GM10248 (cell line): ENCODE measurements around the gene MGAT1.

ENCODE experiments used
- CTCF ChIA-PET: fragments of 300-600 bp; sonication (Branson Sonifier 250); formaldehyde crosslinking; extraction: SDS; loops from one replicate; lab custom pipeline; 2021; ENCODE audit warnings: antibody characterized with exemption; lab: Yijun Ruan, JAX
- POLR2A ChIA-PET: fragments of 350-650 bp; sonication (Branson Sonifier 250); formaldehyde crosslinking; extraction: SDS; loops from one replicate; lab custom pipeline; 2020; ENCODE audit warnings: antibody characterized with exemption; lab: Yijun Ruan, JAX
- DNase-seq: peaks from one replicate; pipeline ENCODE4 v3.0.0; 2012; ENCODE audit errors: extremely low spot score
- TF ChIP-seq, protein P1 (sequence below): IDR thresholded peaks from 2 replicates; pipeline ENCODE4 v1.5.1; 2012; ENCODE audit warnings: mild to moderate bottlenecking, low read depth; ENCODE audit errors: extremely low read depth, missing control alignments, control extremely low read depth

MGAT1 gene

DNA sequence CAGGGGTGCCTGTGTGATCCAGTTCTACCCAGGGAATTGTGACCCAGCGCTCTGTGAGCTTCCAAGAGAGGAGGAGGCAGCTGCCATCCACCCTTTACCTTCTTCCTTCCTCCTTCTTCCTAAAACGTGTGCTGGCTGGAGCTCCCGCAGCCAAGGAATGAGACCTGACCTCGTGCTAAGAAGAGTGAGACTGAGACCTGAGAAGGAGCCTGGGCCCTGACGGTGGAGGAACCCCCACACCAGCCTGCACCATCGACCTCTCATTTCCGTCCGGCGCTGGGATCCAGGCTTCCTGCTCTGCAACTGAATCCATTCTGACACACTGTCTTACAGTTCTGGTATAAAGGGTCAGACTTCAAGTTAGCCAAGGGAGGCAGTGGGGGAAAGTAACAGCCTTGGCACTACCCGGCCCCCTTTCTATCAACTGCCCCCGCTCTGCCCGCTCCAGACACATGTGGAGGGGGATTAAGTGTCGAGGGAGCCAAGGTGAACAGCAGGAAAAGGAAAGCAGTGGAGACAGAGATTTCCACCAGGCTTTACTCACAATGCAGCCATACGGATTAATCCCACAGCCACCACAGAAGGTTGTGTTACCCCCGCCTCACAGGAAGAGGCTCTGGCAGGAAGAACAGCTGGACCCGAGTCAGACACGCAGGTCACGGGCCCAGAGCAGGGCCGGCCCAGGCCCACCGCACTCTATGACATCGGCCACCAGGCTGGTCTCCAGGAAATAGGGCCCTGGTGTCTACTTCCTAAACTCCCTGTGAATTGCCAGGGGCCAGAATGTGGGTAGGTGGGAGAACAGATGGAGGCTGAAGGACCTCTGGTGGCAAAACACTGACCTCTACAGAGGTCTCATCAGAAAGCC lies 15.8 kb downstream of the MGAT1 start:
- ChIA-PET POLR2A (no interaction called here), CTCF (interaction anchor here (1.1 to 2.7 kb wide), 4 partner anchors 9 to 397 kb away, joined by 3 to 13 read pairs (median 4); no protein-coding TSS in a partner anchor)
- no peak for DNase-seq
- TF ChIP-seq, protein P1, sequence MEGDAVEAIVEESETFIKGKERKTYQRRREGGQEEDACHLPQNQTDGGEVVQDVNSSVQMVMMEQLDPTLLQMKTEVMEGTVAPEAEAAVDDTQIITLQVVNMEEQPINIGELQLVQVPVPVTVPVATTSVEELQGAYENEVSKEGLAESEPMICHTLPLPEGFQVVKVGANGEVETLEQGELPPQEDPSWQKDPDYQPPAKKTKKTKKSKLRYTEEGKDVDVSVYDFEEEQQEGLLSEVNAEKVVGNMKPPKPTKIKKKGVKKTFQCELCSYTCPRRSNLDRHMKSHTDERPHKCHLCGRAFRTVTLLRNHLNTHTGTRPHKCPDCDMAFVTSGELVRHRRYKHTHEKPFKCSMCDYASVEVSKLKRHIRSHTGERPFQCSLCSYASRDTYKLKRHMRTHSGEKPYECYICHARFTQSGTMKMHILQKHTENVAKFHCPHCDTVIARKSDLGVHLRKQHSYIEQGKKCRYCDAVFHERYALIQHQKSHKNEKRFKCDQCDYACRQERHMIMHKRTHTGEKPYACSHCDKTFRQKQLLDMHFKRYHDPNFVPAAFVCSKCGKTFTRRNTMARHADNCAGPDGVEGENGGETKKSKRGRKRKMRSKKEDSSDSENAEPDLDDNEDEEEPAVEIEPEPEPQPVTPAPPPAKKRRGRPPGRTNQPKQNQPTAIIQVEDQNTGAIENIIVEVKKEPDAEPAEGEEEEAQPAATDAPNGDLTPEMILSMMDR = no peak

DNA sequence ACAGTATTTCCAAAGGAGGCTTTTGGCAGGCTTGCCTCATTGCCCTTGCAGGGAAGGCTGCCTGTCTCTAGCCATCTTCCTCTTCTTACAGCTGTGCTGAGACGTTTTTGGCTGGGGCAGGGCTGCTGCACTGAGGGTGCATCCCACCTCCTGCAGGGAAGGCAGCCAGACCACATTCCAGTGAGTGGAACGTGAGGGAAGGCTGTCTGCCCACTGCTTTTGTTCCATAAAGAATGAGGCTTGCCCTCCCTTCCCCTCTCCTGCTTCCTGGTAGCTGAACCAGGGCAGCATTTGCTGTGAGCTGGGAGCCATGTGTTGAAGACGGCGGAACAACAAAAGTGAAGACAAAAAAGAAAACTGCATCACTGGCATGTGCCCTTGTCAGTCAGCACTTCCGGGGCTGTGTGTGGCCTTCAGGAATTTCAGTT lies 16.8 kb downstream of the MGAT1 start:
- ChIA-PET CTCF (interaction anchor here (1.1 to 2.7 kb wide), 6 partner anchors 10 to 398 kb away, joined by 3 to 13 read pairs (median 4); no protein-coding TSS in a partner anchor), POLR2A (no interaction called here)
- TF ChIP-seq, protein P1 = no peak
- no peak for DNase-seq

DNA sequence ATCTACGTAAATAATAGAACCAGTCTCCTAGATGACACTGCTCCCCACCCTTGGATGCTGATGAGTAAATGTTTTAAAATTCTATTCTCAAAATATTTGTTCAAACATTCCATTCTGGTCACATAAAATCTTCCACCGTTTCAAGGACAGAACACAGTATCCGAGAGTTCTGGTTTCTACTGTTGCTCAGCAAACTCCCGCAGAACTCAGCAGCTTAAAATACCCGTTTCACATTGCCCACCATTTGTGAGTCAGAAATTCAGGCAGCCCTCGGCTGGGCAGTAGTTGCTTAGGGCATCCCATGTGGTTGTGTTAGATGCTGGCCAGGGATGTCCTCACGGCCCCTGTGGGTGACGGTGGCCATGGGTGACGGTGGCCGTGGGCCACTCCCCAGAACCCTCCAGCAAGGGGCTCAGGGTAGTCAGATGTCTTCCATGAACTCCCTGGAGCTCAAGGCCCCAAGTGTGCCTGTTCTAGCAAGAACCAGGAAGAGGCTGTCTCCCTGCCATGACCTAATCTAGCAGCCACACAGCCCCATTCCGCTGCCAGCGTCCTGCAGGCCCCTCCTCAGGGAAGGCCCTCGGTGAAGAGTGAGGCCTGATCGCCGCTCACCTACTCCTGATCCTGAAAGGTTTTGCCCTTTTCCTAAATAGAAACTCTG lies 17.4 kb downstream of the MGAT1 start:
- TF ChIP-seq, protein P1 = no peak
- ChIA-PET POLR2A (no interaction called here), CTCF (interaction anchor here (0.7 to 2.7 kb wide), 19 partner anchors 9 to 407 kb away, joined by 3 to 13 read pairs (median 4); no protein-coding TSS in a partner anchor)
- no peak for DNase-seq

DNA sequence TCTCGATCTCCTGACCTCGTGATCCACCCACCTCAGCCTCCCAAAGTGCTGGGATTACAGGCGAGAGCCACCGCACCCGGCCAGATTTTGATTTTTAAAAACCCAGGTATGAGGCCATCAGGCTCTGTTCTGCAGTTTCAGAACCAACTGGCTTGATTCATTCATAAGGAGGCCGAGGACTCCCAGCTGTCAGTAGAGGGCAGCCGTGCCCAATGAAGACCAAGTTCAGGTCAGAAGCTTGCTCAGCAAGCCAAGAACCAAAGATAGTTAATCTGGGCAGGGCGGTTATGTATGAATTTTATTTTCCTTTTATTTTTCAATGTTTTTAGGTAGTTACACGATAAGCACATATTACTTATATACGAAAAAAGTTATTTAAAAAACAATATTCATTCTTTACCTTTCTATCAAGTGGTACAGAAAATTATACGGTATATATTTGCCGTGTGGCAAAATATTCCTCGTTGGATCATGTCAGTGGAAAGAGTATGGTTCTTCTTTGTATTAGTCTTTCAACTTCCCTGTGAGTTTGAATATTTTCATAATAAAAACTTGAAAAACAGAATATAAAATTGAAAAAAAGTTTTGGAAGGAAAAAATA lies 18.0 kb downstream of the MGAT1 start:
- TF ChIP-seq, protein P1 = peak; percentile 82
- POLR2A ChIA-PET = no interaction called here

DNA sequence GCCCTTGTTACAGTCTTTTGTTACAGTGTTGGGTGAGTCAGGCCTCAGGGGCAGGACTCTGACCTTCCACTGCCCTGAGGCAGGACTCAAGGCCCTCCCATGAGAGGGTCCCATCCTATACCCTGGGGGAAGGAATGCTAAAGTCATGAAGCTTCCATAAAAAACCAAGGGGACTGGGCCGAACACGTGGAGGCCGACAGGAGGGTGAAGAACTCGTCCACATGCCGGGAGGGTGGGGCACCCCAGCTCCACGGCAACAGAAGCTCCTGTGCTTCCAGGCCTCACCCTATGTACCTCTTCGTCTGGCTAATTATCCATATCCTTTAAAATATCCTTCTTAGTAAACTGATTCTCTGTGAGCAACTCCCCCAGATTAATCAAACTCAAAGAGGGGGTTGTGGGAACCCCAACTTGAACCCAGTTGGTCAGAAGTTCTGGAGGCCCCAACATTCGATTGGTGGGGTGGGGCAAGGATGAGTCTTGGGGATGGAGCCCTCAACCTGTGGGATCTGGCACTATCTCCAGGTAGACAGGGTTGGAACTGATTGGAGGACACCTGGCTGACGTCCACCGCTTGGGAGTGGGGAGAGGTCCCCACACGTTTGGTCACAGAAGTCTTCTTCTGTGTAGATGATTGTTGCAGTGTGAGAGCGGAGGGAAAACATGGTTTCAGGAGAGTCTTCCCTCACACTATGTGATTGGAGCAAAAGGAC lies 19.1 kb downstream of the MGAT1 start:
- CTCF ChIA-PET = interaction anchor here (1.0 to 1.8 kb wide), 9 partner anchors 8 to 488 kb away, joined by 3 to 12 read pairs (median 4); no protein-coding TSS in a partner anchor

More for the DNA sequence above, 18.0 kb downstream of the MGAT1 start:
- CTCF ChIA-PET = interaction anchor here (0.7 to 2.7 kb wide), 20 partner anchors 8 to 487 kb away, joined by 3 to 13 read pairs (median 3); no protein-coding TSS in a partner anchor
- DNase-seq = peak; percentile 83

More for the DNA sequence above, 19.1 kb downstream of the MGAT1 start:
- DNase-seq = no peak
- TF ChIP-seq, protein P1 = no peak
- POLR2A ChIA-PET = no interaction called here
